Activated CD8-positive, alpha-beta memory T cell treated with anti-CD3 and anti-CD28 coated beads for 4 hours (primary cell): ENCODE results near the gene MAGI1.

Experiments
- DNase-seq, 2 donors: peaks; one replicate each; pipeline ENCODE4 v3.0.0-alpha.2; 2020; ENCODE audit warnings: low read depth in 2 of 2

MAGI1 gene

GRCh38 chr3:65713016-65713415, 325.7 kb downstream of the MAGI1 start:
- no peak for DNase-seq

GRCh38 chr3:65712140-65712539, 326.6 kb downstream of the MAGI1 start:
- no peak for DNase-seq

- no peak for DNase-seq
Measured at GRCh38 chr3:65706776-65707568, 331.7 kb downstream of the MAGI1 start.

- no peak for DNase-seq
Measured at GRCh38 chr3:65706301-65706700, 332.4 kb downstream of the MAGI1 start.

DNA sequence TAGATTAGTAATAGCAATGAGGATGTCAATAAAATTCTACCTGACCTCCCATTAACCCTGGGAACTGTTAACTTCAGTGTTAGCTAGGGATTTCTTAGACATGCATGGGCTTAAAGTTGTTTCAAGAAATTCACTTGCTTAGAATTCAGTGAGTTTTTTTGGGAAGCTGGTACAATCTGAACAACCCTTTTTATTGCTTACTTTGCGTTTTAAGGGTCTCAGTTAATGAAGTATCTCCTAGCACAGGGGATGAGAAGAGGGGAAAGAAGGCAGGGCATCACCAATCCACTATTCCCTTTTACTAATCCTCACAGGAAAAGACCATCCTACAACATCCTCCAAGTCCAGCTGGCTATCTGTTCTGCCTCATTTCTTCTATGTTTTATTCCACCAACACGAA, 334.9 kb downstream of the MAGI1 start:
- no peak for DNase-seq

DNA sequence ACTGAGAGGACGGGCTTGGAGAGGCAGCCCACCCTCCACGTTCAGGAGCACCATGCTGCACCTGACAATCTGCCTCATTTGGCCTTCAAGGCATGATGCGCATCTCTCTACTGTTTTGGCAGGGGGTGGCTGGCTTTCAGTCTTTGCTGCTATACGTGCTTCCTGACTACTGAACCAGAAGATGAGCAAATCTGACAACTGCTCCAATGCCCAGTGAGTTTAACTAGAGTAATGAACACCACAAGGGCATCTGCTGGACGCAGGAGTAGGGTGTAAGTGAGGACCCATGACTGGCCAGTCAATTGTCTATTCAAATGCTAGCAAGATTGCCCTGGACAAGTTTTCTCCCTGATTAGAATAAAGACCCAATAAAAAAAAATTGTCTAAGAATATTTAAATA, 335.7 kb downstream of the MAGI1 start:
- no peak for DNase-seq

- no peak for DNase-seq
Measured at GRCh38 chr3:65702202-65702601, 336.5 kb downstream of the MAGI1 start.

- DNase-seq = no peak
Measured at GRCh38 chr3:65701516-65701915, 337.2 kb downstream of the MAGI1 start.

- DNase-seq = no peak
Measured at GRCh38 chr3:65689436-65689835, 349.3 kb downstream of the MAGI1 start.

DNA sequence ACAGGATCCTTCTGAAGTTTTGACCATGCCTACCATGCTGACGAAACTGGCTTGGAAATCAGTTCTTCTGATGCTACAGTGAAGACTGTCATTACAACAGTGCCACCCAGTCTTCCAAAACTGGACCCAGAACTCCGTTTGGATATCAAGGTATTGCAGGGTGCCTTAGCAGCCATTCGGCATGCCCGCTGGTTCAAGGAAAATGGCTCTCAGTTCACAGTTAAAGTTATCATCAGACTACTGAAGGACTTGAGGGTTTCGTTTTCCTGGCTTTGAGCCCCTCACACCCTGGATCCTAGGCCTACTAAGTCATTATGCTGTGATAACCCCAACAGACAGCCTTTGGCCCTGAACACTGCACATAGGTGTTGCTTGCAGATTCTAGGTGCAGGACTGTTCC, 351.0 kb downstream of the MAGI1 start:
- DNase-seq = no peak

- no peak for DNase-seq
Measured at GRCh38 chr3:65685621-65686235, 353.0 kb downstream of the MAGI1 start.

GRCh38 chr3:65678516-65678915, 360.2 kb downstream of the MAGI1 start:
- no peak for DNase-seq

- no peak for DNase-seq
Measured at GRCh38 chr3:65677486-65678010, 361.2 kb downstream of the MAGI1 start.

DNA sequence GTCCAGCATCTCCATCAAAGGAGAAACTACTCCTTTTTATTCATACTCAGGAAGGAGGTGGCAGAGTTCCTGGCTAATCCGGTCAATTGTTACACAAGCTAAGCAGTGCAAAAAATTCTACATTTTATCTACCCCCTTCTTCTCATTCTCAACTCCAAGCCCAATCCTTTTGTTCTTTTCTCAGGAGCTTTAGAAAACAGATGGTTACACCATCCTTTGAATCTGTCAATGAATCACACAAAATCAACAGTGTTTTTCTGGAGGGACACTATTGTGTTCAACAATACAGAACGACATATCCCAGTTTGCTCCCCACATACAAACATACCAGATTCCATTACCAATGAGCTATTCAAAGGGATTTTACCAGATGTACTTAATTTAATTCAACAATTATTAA, 362.1 kb downstream of the MAGI1 start:
- no peak for DNase-seq

- DNase-seq = no peak
Measured at GRCh38 chr3:65675011-65675410, 363.7 kb downstream of the MAGI1 start.

DNA sequence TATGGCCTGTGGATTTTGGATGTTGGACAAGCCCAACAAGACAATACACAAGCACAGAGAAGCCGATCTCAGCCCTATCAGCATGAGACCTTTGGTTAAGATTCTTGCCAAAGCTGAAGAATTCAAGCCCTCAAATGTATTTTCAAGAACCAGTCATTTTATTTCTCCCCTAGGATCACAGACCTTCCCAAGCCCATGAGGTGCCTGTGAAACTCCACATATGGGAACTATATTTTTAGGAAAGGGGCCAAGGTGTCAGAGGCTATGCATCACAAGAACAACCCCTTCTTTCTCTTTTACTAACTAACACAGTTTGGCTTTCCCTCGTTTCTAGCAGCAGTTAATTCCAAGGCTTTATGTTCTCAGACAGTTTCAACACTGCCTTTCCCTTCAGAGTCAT, 364.5 kb downstream of the MAGI1 start:
- no peak for DNase-seq

- no peak for DNase-seq
Measured at GRCh38 chr3:65672871-65673815, 365.6 kb downstream of the MAGI1 start.

GRCh38 chr3:65672061-65672460, 366.7 kb downstream of the MAGI1 start:
- no peak for DNase-seq

DNA sequence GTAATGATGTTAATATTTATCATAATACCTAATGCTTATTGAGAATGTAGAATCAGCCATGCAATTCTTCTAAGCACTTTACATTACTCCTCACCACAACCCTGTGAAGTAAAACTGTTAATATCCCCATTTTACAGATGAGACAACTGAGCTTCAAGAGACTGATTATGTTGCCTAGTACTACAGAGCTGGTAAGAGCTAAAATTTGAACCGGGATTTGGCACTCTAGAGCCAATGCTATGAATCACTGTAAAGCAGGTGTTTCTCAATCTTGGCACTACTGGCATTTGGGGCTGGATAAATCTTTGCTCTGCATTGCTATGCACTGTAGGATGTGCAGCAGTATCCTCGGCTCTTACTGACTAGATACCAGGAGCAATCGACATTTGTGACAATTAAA, 367.7 kb downstream of the MAGI1 start:
- DNase-seq = no peak

- DNase-seq = no peak
Measured at GRCh38 chr3:65669163-65669875, 369.4 kb downstream of the MAGI1 start.

GRCh38 chr3:65667963-65668362, 370.8 kb downstream of the MAGI1 start:
- no peak for DNase-seq
